ENCODE data around the gene LAMA2.

The LAMA2 gene

GRCh38 chr6:129344379-129344778 lies 461.4 kb downstream of the LAMA2 start:
- Histone ChIP-seq H3K36me3 (ENCODE audit: insufficient read depth, low read length) (no peaks in the 10 kb centered on the region), H3K9me3 (ENCODE audit: insufficient read depth, low read depth, low read length) (no peaks in the 10 kb centered on the region), H3K9me2 (replicated peaks; ENCODE audit: low read depth, low read length) (no peaks in the 10 kb centered on the region), H2AFZ (ENCODE audit: low read length) (no peak overlapping the region), H3K79me2 (ENCODE audit: insufficient read depth, low read length) (no peaks in the 10 kb centered on the region), H4K20me1 (ENCODE audit: insufficient read depth, low read length, poor library complexity, severe bottlenecking) (no peaks in the 10 kb centered on the region), H3K4me1 (ENCODE audit: insufficient read depth, low read length, poor library complexity, severe bottlenecking) (no peaks in the 10 kb centered on the region), H3F3A (ENCODE audit: low read depth) (no peaks in the 10 kb centered on the region), H3K9ac (ENCODE audit: low read depth, low read length, poor library complexity, severe bottlenecking) (no peak overlapping the region), H3K4me2 (ENCODE audit: low read depth, low read length, poor library complexity, severe bottlenecking) (no peak overlapping the region), H3K27me3 (ENCODE audit: insufficient read depth, low read length, poor library complexity, severe bottlenecking) (no peaks in the 10 kb centered on the region), H3K4me3 (ENCODE audit: low read length, poor library complexity, severe bottlenecking) (no peak overlapping the region)
- TF ChIP-seq EZH2phosphoT487 (IDR thresholded peaks at IDR 0.05; ENCODE audit: borderline replicate concordance) (no peak), CTCF (conservative IDR thresholded peaks at IDR 0.05; ENCODE audit: low read length) (no peak)

- Histone ChIP-seq H3K4me1 (ENCODE audit: insufficient read depth, low read length, poor library complexity, severe bottlenecking) (no peaks in the 10 kb centered on the region), H3K27me3 (ENCODE audit: insufficient read depth, low read length, poor library complexity, severe bottlenecking) (no peaks in the 10 kb centered on the region), H3K4me3 (ENCODE audit: low read length, poor library complexity, severe bottlenecking) (no peak overlapping the region), H4K20me1 (ENCODE audit: insufficient read depth, low read length, poor library complexity, severe bottlenecking) (no peaks in the 10 kb centered on the region), H3K9me2 (replicated peaks; ENCODE audit: low read depth, low read length) (no peaks in the 10 kb centered on the region), H3K79me2 (ENCODE audit: insufficient read depth, low read length) (no peaks in the 10 kb centered on the region), H3K9me3 (ENCODE audit: insufficient read depth, low read depth, low read length) (no peaks in the 10 kb centered on the region), H3K36me3 (ENCODE audit: insufficient read depth, low read length) (no peaks in the 10 kb centered on the region), H3F3A (ENCODE audit: low read depth) (no peaks in the 10 kb centered on the region), H3K4me2 (ENCODE audit: low read depth, low read length, poor library complexity, severe bottlenecking) (no peak overlapping the region), H2AFZ (ENCODE audit: low read length) (no peak overlapping the region), H3K9ac (ENCODE audit: low read depth, low read length, poor library complexity, severe bottlenecking) (no peak overlapping the region)
- no peak for TF ChIP-seq EZH2phosphoT487 (IDR thresholded peaks at IDR 0.05; ENCODE audit: borderline replicate concordance)
- TF ChIP-seq CTCF (conservative IDR thresholded peaks at IDR 0.05; ENCODE audit: low read length) = no peak
Measured at GRCh38 chr6:129345890-129346289, 463.0 kb downstream of the LAMA2 start.

- no peaks in the 10 kb centered on the region for H3K4me1 ChIP-seq (ENCODE audit: insufficient read depth, low read length, poor library complexity, severe bottlenecking)
- H4K20me1 ChIP-seq (ENCODE audit: insufficient read depth, low read length, poor library complexity, severe bottlenecking) = no peaks in the 10 kb centered on the region
- H3K36me3 ChIP-seq (ENCODE audit: insufficient read depth, low read length) = no peaks in the 10 kb centered on the region
- H3K27me3 ChIP-seq (ENCODE audit: insufficient read depth, low read length, poor library complexity, severe bottlenecking) = no peaks in the 10 kb centered on the region
- no peak overlapping the region for H3K4me2 ChIP-seq (ENCODE audit: low read depth, low read length, poor library complexity, severe bottlenecking)
- TF ChIP-seq EZH2phosphoT487 (IDR thresholded peaks at IDR 0.05; ENCODE audit: borderline replicate concordance) = no peak
- no peak for TF ChIP-seq CTCF (conservative IDR thresholded peaks at IDR 0.05; ENCODE audit: low read length)
- H3F3A ChIP-seq (ENCODE audit: low read depth) = no peaks in the 10 kb centered on the region
- H3K9me3 ChIP-seq (ENCODE audit: insufficient read depth, low read depth, low read length) = no peaks in the 10 kb centered on the region
- no peaks in the 10 kb centered on the region for H3K9me2 ChIP-seq (replicated peaks; ENCODE audit: low read depth, low read length)
- no peak overlapping the region for H3K4me3 ChIP-seq (ENCODE audit: low read length, poor library complexity, severe bottlenecking)
- no peak overlapping the region for H2AFZ ChIP-seq (ENCODE audit: low read length)
- H3K79me2 ChIP-seq (ENCODE audit: insufficient read depth, low read length) = no peaks in the 10 kb centered on the region
- H3K9ac ChIP-seq (ENCODE audit: low read depth, low read length, poor library complexity, severe bottlenecking) = no peak overlapping the region
Measured at GRCh38 chr6:129346964-129347363, 464.0 kb downstream of the LAMA2 start.
